ENCODE measurements around the gene NIM1K.
"Not testable (repeated sequence)": the region's sequence is repeated elsewhere in the genome, so short reads cannot be mapped to it uniquely, and the experiment has no call there.

The NIM1K gene

GRCh38 chr5:43320846-43321245 is 128.8 kb downstream of the NIM1K start:
- no peak for DNase-seq (ENCODE audit: low read depth in 1 of 2, low spot score in 1 of 2)
- in situ Hi-C loops (cut with HindIII; ENCODE audit: low pct_unique_long_range_greater_than_20kb, low sequenced_read_pairs) = no loop called here
- no peak for TF ChIP-seq JUND (IDR thresholded peaks at IDR 0.05; ENCODE audit: low read depth)

GRCh38 chr5:43323488-43323887 is 131.5 kb downstream of the NIM1K start:
- DNase-seq (ENCODE audit: low read depth in 1 of 2, low spot score in 1 of 2); in situ Hi-C loops (cut with HindIII; ENCODE audit: low pct_unique_long_range_greater_than_20kb, low sequenced_read_pairs): not testable (repeated sequence)

DNA sequence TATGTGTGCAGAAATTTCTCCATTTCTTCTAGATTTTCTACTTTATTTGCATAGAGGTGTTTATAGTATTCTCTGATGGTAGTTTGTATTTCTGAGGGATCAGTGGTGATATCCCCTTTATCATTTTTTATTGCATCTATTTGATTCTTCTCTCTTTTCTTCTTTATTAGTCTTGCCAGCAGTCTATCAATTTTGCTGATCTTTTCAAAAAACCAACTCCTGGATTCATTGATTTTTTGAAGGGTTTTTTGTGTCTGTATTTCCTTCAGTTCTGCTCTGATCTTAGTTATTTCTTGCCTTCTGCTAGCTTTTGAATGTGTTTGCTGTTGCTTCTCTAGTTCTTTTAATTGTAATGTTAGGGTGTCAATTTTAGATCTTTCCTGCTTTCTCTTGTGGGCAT is 133.6 kb downstream of the NIM1K start:
- DNase-seq (ENCODE audit: low read depth in 1 of 2, low spot score in 1 of 2); in situ Hi-C loops (cut with HindIII; ENCODE audit: low pct_unique_long_range_greater_than_20kb, low sequenced_read_pairs): not testable (repeated sequence)

All from T47D (cell line).